GM21786 (cell line): ENCODE results near the gene AXIN1.
"Not testable (repeated sequence)": the region's sequence is repeated elsewhere in the genome, so short reads cannot be mapped to it uniquely, and the experiment has no call there.

Source experiments
- ATAC-seq: cut with Tn5 transposase; IDR thresholded peaks from one replicate; pipeline ENCODE4 v1.9.1; 2021; ENCODE audit not compliant: unreplicated experiment

The AXIN1 gene

DNA sequence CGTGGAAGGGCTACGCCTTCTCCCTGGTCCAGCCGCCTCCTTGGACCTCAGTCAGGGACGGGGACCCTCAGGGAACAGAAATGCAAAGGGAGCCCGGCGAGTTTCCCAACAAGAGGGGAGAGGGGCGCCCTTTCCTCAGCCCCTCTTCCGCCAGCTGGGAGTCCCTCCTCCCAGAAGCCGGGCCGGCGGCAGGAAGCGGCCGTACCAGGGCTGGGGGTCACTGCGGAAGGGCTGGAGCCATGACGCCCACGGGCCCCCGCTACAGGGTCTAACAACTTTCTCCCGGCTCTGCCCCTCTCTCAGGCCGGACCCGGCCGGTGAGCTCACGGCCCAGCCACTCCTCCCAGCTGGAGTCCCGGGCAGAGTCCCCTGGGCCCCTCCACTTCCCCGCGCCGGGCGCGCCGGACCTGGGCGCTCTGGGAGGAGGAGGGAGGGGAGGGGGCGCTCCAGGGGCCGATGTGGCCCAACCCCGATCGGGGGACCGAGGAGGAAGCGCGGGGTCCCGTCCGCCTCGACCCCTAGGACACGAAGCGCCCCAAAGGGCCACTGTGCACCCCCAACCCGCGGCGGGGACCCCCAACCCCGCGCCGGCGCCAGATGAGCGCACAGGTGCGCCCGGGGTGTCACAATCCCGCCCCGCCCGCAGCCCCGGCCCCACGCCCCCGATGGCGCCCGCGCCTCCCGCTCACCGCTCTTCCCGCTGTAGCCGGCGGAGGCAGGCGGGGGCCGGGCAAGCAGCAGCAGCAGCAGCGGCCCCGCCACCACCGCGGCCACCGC lies 28.7 kb upstream of the AXIN1 start:
- ATAC-seq, result peak; percentile 31

DNA sequence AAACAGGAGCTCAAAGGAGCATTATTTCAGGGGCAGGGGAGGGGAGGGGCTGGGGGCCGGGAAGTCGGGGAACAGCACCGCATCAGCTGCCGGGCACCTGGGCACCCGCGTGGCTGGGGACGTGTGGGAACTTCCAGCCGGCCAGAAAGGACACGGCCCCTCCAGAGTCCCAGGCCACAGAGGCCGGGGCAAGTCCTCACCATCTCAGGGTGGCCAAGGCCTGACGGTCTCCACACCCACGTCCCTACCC lies 28.2 kb upstream of the AXIN1 start:
- ATAC-seq, result no peak

DNA sequence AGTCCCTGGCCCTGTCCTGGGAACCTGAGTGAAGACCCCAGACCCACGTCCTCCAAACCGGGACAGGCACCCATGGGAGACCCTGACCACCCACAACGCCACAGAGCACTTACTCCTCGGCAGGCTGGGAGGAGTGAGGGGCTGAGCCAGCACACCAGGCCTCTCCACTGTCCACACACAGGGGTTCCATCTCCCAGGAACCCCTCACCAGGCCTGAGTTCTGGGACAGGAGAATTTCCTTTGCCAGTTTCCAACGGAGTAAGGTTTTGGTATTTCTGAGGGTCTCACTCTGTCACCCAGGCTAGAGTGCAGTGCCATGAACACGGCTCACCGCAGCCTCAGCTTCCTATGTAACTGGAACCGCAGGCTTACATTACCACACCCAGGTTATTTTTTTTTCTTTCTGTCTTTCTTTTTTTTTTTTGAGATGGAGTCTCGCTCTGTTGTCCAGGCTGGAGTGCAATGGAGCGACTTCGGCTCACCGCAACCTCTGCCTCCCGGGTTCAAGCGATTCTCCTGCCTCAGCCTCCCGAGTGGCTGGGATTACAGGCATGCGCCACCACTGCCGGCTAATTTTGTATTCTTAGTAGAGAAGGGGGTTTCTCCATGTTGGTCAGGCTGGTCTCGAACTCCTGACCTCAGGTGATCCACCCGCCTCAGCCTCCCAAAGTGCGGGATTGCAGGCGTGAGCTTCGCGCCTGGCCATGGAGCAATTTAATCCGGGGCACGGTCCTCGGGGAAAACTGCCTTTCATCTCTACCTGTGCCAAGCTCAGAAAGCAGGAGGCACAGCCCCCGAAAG lies 27.6 kb upstream of the AXIN1 start:
- ATAC-seq, result no peak

DNA sequence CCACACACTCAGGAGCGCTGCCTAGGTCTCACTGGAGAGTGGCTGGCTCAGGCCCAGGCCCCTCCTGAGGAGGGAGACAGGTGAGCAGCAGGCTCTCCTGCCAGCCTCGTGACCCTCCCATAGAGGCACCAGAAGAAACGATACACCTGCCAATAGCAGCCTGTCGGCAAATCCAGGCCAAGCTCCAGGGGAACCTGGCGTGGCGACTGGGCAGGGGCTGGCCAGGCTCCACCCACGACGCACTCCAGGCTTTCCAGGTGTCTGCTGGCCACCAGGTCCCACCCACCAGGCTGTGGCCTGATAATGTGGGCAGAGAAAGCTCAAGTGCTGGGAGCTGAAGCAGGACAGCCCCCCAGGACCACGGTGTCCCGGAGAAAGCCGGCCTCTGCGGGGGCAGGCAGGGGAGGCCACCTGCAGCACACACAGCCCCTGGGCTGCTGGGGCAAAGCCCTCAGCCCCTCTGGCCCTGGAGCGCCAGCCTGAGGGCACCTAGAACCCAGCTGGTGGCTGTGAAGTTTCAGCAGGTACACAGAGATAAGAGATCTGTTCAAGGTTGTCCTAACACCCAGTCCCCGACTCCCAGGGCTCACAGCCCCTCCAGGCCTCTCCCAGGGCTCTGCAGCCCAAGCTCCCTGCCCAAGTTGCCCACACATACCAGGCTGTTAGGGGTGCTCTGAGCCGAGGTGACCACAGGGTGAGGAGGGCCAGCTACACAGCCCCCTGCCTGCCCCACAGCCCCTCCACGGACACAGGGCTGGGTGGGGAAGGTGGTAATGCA lies 26.8 kb upstream of the AXIN1 start:
- ATAC-seq, result no peak

DNA sequence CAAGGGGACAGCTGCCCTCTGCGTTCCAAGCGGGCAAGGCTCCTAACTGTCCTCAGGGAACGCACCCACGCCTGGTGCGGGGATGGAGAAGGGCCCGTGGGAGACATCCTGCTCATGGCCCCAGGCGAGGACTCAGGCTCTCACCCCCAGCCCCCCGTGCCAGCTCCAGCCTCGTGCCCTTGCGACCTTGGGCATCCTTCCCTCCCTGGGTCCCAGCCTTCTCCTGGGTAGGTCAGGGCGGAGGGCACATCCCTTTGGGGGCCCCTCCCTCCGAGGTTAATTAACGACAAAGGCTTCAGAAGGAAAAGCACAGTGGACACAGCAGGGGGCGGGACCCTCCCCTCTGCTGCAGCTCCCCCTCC lies 26.3 kb upstream of the AXIN1 start:
- ATAC-seq, result no peak

DNA sequence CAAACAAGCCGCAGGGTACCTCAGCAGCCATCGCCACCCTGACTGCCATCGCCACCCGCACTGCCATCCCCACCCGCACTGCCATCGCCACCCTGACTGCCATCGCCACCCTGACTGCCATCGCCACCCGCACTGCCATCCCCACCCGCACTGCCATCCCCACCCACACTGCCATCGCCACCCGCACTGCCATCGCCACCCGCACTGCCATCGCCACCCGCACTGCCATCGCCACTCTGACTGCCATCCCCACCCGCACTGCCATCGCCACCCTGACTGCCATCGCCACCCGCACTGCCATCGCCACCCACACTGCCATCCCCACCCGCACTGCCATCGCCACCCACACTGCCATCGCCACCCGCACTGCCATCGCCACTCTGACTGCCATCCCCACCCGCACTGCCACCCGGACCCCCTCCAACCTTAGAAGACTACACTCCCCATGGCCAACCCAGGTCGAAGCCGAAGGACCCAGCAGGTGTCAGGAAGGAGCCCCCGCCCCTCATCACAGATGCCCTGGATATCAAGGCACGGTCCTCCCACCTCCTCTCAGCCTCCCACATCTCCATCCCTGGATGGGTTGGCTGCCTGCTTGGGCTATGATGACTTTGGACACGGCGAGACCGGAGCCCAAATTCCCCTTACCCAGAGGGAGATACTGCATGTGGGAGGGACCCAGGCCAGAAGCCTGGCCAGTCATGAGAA lies 25.7 kb upstream of the AXIN1 start:
- ATAC-seq, result not testable (repeated sequence)

DNA sequence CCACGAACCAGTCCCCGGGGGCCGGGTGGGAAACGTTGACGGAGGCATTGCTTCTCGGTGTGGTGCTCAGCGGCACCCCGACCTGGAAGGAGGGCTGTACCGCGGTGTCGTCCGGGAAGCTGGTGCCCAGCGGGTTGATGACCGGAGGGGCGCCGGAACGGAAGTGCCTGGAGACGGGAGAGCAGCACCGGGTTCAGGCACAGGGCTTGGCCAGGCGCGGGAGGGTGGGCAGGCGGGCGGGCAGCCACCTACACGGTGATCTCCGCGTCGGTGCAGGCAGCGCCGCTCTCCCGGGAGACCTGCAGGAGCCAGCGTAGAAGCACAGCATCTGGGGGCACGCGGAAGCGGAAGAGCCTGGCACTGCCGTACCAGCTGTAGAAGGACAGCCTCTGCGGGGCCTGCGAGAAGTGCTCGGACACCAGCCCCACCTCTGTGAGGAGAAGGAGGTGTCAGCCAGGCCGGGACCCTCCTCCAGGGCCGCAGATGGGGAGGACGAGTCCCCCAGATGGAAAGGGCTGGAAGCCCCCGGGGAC lies 25.0 kb upstream of the AXIN1 start:
- no peak for ATAC-seq

DNA sequence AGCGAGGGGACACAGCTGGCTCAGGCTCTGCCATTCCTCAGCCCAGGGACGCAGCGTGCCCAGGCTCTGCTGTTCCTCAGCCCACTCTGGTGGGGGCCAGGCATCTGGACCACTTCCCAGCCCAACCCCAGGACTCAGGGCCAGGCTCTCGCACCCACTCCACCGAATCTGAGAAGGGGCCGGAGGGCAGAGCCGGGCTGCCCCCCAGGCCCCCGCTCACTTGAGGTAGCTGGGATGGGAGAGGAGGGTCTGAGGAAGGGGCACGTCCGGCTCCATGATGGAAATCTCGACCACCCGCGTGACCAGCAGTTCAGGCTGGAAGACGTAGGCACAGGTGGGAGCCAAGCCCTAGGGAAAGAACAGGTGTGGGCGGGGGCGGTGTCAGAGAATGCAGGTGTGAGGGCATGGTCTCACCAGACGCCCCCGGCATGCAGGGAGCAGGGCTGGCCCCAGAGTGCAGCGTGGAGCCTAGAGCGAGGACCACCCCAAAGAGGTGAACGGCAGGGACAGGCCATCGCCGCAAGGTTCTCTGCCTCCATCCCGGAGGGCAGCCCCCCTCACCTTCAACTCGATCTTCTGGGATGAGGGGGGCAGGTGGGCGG lies 24.4 kb upstream of the AXIN1 start:
- ATAC-seq, result no peak

DNA sequence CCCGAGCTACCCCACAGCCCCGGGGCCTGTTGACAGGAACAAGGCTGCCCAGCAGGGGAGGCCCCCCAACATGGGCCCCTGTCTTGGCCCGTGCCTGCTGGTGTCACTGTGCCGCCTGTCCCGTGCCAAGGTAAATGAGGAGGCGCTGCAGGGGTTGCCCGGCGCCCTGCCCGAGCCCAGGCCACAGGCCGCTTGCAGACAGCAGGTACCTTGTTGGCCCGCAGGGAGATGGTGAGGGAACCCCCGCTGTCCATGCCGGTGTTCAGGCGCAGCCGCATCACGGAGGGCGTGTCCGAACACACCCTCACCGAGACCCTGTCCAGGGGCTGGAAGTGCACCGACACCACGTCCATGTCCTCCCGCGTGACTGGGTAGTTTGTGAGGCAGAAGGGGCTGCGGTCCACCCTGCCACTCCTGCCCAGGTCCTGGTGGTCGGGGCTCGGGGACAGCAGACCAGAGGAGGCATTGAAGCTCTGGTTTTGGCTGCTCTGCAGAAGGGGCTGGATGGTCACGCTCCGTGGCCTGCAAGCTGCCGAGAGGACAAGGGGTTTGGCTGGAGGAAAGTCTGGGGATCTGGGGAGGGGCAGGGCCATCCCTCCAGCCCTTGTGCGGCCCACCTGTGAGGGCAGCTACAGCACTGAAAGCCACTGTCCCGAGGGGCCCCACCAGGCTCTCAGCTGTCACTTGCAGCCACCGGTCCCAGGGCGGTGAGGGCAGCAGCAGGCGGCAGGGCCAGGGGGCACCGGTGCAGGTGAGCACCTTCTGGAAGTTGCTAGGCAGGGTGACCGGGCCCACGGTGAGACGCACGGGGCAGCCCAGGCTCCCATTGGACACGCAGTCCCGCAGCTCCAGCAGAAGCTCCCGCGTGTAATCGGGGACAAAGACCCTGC lies 23.6 kb upstream of the AXIN1 start:
- ATAC-seq, result no peak

DNA sequence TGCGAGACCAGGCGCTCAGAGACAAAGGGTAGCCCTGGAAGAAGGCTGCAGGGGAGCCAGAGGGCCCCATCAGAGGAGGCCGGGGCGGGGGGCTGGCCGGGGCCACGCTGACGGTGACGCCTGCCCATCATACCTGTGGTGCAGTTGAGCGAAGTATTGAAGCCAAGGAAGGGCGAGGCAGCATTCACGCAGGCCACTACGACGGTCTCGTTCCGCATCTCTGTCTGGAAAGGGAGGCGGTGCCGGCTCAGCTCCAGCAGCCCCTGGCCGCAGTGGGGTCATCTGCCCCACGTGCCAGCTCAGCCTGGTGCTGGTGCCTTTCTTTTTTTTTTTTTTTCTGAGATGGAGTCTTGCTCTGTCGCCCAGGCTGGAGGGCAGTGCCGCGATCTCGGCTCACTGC lies 22.7 kb upstream of the AXIN1 start:
- no peak for ATAC-seq

DNA sequence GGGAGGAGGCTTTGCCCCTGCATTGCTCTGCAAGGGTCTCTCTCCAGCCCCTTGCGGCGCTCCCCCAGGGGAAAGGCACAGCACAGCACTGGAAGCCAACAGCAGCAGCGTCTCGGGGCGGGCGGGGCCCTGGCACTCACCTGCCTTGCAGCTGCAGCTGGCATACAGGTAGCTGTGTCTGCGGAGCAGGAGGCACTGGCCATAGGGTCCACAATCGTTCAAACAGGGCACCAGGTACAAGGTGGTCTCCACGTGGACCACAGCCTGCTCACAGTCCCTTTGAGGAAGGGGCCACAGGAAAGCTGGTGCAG lies 22.0 kb upstream of the AXIN1 start:
- no peak for ATAC-seq

DNA sequence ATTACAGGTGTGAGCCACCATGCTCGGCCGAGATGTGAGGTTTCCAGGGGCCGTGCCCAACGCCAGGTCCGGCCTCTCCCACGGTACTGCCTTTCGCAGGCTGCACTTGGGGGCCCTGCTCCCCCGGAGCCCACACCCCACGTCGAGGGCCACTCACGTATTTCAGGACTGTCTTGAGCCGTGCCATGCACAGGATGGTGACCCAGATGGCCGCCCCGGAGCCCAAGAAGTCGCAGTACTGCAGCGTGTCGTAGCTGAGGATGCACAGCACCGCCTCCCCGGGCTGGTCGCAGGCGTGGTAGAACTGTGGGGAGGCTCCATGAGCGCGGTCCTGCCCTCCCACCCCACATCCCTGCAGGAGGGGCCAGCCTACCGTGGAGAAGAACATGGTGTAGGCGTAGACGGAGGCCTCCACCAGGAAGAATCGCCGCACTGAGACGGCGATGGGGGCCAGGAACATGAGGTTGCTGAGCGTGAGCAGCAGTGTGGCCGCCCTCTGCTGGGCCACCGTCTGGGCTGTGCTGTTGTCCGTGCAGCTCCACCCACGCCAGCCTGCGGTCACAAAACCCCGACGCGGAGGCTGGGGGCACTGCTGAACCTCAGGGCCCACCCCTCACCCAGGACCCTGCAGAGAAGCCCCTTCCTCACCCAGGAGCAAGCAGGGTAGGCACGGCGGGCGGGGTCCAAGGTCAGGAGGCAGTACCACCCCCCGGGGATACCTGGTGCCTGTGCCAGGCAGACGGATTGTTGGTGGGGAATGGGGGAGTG lies 21.5 kb upstream of the AXIN1 start:
- no peak for ATAC-seq

DNA sequence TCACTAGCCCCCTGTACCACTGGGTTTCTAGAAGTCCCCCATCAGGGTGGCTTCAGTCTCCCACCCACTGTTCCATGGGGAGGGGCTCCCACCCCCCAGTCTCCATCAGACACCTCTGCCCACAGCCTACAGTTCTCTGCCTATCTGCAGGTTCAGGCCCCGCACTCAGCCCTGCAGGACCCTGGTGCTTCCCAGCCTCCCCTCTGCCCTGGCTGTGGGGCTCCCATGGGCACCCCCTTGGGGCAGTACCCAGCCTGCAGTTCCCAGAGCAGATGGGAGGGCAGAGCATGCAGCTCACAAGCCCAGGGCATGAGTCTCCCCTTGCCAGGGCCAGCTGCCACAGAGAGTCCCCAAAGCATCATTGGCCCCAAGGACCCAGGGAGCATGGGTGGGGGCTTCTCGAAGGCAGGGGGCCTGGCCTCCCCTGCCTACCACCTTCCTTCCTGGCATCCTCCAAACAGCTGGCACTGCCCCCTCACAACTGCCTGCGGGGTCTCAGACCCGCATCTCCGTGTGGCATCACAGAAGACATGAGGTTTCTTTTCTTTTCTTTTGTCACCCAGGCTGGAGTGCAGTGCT lies 20.6 kb upstream of the AXIN1 start:
- ATAC-seq, result no peak

DNA sequence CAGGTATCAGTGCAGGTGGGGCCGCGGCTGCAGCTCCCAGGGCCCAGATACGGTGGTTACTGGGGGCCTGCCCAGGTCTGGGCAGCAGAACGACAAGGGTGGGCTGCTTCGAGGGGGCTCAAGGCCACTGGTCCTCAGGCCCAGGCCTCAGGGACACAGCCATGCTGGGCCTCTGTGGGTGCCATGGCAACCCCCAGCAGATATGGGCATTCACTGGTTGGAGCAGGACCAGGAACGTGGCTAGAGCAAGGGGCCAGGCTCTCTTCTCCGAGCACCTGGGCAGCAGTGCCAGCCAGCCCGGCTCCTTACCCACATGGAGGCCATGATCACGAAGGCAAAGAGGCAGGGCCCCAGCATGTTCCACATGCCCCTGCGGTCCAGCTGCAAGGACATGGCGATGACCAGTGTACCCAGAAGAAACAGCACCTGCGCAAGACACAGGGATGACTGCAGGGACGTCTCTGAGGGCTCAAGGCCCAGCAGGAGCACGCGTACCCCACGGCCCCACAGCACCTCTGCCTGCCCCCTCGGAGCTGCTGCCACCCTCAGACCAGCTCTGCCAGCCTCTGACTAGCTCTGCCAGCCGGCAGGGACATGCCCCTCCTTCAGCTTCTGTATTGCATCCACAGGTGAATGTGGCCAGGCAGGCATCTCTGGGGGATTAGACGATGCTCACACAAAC lies 19.9 kb upstream of the AXIN1 start:
- ATAC-seq, result no peak

DNA sequence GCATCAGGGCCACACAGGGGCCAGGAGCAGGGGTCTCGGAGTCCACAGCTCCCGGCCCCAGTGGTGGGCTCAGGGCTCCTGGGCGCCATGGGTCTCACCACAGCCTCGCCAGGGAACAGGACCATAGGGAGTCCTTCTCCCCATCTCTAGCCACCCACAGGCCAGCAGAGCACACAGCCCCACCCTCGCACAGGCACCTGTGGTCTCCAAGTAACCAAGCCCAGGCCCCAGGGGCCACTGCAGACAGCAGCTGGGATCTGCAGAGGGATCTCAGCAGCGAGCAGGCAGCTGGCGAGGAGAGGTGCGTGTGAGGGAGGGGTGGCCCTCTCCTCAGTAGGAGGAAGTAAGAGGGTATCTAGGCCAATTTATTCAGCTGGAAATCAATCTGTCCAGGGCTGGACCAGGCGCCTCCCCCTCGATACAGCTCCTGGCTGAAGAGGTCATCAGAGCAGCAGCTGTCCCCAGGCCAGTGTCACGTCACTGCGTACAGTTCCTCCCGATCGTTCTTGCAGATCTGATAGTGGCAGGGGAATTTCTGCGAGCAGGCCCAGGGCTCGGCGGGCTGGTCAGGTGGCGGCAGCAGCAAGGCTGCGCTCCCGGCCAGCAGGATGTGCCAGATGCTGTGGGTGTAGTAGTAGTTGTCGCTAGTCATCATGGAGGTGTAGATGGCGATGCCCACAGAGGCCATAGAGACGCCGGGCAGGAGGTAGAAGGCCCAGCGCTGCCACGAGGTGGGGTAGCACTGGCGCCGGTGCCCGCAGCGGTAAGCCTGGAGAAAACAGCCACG lies 19.2 kb upstream of the AXIN1 start:
- ATAC-seq, result no peak

DNA sequence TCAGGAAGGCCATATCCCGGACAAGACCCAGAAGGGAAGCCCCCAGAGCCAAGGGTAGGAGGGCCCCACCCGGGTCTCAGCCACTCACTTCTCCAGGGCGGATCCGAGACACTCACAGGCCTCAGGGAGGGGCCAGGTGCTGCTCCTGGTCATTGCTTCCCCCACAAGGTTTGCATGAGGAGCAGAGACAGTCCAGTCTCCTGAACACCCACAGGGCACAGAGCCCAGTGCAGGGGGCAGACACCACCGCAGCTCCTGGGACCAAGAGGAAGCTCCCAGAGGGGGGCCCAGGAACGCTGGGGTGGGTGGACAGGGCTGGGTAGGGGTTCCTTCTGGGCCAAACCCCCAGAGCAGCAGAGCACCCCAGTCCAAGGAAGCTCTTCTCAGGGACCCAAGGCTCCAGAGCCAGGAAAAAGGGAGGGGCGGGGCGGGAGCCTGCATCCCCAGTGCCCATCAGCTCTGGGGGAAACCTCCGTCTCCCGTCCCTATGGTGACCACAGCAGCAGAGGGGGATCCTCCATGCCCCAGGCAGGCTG lies 18.5 kb upstream of the AXIN1 start:
- ATAC-seq, result no peak

DNA sequence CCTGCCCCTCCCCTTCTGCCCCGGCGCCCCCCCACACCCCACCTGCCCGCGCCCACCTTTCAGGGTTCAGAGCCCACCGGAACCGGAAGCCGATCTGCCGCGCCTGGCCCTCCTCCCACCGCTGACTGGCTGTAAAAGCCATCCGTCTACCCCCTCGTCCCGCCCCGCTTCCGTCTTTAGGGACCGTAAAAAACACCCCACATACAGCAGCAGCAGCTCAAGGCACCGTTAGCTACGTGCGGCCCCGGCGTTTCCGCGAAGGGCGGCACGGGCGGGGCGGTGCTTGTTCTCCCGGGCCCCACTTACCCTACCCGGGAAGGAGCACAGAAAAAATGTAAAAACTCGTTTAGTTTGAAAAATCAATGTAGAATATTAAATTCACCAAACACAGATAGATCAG lies 17.9 kb upstream of the AXIN1 start, which contains the start of gene MRPL28:
Gene MRPL28 (minus strand): TSS at position 96 of the 400 bp plus-strand sequence. CDS start 320 bp downstream, outside the sequence.
- peak; percentile 85 for ATAC-seq
